ENCODE results near the gene ARHGAP21. TPM values are rescaled to one million over a fixed set of nuclear protein-coding genes. Genes with fewer than 3 reads are reported as not detected.

Gene ARHGAP21
- total RNA-seq, 1 experiment from 2014 or later = 45.8 TPM

GRCh38 chr10:24568042-24568441, 155.6 kb downstream of the ARHGAP21 start:
- intact Hi-C loops (cut with micrococcal nuclease; ENCODE audit: unreplicated experiment) (no loop called here), in situ Hi-C loops (cut with HindIII; ENCODE audit: low pct_unique_long_range_greater_than_20kb, low sequenced_read_pairs) (no loop called here)
- H3K36me3 ChIP-seq (ENCODE audit: control insufficient read depth, insufficient read depth, low read length) = no peaks in the 10 kb centered on the region
- no peaks in the 10 kb centered on the region for H3K4me1 ChIP-seq (ENCODE audit: control insufficient read depth, insufficient read depth, low read length)
- DNase-seq (ENCODE audit: low read depth, low spot score) (no peak), ATAC-seq (no peak)
- no peaks in the 10 kb centered on the region for H3K9me3 ChIP-seq (ENCODE audit: control insufficient read depth, insufficient read depth, low read depth, low read length)
- no peak overlapping the region for H3K4me3 ChIP-seq (ENCODE audit: low read depth in 2 of 2, low read length in 2 of 2)
- H3K27ac ChIP-seq (ENCODE audit: low read length) = no peak overlapping the region
- ChIA-PET POLR2A (no interaction called here), CTCF (no interaction called here)
- BruUV-seq (replicated peaks) = no TSS peak
- TF ChIP-seq CTCF (IDR thresholded peaks at IDR 0.05) (no peak), TCF7L2 (IDR thresholded peaks at IDR 0.05; ENCODE audit: low read depth, low read length) (no peak), REST (IDR thresholded peaks at IDR 0.05; ENCODE audit: insufficient read depth in 1 of 2, low read depth in 2 of 2, low read length in 1 of 2) (no peak), POLR2AphosphoS5 (IDR thresholded peaks at IDR 0.05; ENCODE audit: low read depth, low read length) (no peak), SIN3A (IDR thresholded peaks at IDR 0.05; ENCODE audit: borderline replicate concordance, insufficient read depth, low read depth, low read length) (no peak)
- H3K27me3 ChIP-seq (ENCODE audit: control insufficient read depth, insufficient read depth, low read length) = 0 out of 2 replicates have a peak, but pooled peaks cover 2% of the 10 kb centered on the region

GRCh38 chr10:24561453-24561852, 162.2 kb downstream of the ARHGAP21 start:
- intact Hi-C loops (cut with micrococcal nuclease; ENCODE audit: unreplicated experiment) (no loop called here), in situ Hi-C loops (cut with HindIII; ENCODE audit: low pct_unique_long_range_greater_than_20kb, low sequenced_read_pairs) (no loop called here)
- Histone ChIP-seq H3K9me3 (ENCODE audit: control insufficient read depth, insufficient read depth, low read depth, low read length) (no peaks in the 10 kb centered on the region), H3K4me3 (ENCODE audit: low read depth in 2 of 2, low read length in 2 of 2) (no peak overlapping the region), H3K27ac (ENCODE audit: low read length) (no peak overlapping the region), H3K4me1 (ENCODE audit: control insufficient read depth, insufficient read depth, low read length) (no peaks in the 10 kb centered on the region), H3K27me3 (ENCODE audit: control insufficient read depth, insufficient read depth, low read length) (0 out of 2 replicates have a peak, but pooled peaks cover under 1% of the 10 kb centered on the region), H3K36me3 (ENCODE audit: control insufficient read depth, insufficient read depth, low read length) (no peaks in the 10 kb centered on the region)
- ChIA-PET CTCF (no interaction called here), POLR2A (no interaction called here)
- TF ChIP-seq SIN3A (IDR thresholded peaks at IDR 0.05; ENCODE audit: borderline replicate concordance, insufficient read depth, low read depth, low read length) (no peak), REST (IDR thresholded peaks at IDR 0.05; ENCODE audit: insufficient read depth in 1 of 2, low read depth in 2 of 2, low read length in 1 of 2) (no peak), CTCF (IDR thresholded peaks at IDR 0.05) (no peak), POLR2AphosphoS5 (IDR thresholded peaks at IDR 0.05; ENCODE audit: low read depth, low read length) (no peak), TCF7L2 (IDR thresholded peaks at IDR 0.05; ENCODE audit: low read depth, low read length) (no peak)
- ATAC-seq = no peak
- BruUV-seq (replicated peaks) = no TSS peak
- DNase-seq (ENCODE audit: low read depth, low spot score) = no peak
